Neural progenitor cell (in vitro differentiated cells): ENCODE results near the gene PRUNE1.

Experiments used
- EZH2 ChIP-seq: fragments of 200-600 bp; sonication (generic); IDR thresholded peaks from 2 replicates; pipeline ENCODE4 v1.6.1; 2017; ENCODE audit warnings: antibody characterized with exemption, mild to moderate bottlenecking, moderate library complexity
- EZH2phosphoT487 ChIP-seq: fragments of 200-600 bp; sonication (generic); IDR thresholded peaks from 2 replicates; pipeline ENCODE4 v1.6.1; 2017; ENCODE audit warnings: antibody characterized with exemption
- TF ChIP-seq, protein P1 (sequence below): fragments of 200-600 bp; sonication (generic); IDR thresholded peaks from 2 replicates; pipeline ENCODE4 v1.5.1; 2017; ENCODE audit warnings: antibody characterized with exemption, mild to moderate bottlenecking

DNA sequence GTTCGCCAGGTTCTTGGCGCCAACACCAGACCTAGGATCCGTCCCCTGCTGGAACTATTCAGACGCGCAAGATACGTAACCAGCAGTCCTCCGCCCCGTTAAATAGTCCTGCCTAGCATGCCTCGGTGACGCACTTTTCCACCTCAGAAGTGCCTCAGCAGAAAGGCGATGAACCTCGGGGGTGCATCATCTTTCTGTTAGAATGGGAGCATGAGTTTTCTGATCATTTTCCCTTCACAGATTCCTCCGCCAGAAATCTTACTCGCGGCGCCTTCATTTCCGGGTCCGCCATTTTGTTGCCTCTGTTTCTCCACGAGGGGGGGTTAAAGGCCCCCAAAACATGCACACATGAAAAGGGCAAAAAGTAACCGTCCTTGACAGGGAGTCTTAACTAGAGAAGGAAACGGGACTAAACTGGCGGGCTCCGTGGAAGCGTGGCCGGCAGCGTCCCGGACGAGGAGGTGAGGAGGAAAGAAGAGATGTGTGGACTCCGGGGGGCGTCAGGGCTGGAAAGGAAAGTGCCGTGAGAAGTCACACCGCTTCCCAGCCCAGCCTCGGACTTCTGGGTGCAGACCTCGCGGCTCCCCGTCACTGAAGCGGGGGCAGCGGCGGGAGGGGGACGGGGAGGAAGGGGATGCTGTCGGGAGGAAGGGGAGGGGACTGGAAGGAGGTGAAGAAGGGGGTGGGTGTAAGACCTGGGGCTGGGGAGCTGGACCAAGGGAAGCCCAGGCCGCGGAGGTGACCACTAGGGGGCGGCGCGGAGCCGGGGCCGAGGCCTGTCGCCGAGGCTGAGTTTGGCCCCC, 62.4 kb downstream of the PRUNE1 start, which contains the start of gene GABPB2:
- TF ChIP-seq, protein P1, sequence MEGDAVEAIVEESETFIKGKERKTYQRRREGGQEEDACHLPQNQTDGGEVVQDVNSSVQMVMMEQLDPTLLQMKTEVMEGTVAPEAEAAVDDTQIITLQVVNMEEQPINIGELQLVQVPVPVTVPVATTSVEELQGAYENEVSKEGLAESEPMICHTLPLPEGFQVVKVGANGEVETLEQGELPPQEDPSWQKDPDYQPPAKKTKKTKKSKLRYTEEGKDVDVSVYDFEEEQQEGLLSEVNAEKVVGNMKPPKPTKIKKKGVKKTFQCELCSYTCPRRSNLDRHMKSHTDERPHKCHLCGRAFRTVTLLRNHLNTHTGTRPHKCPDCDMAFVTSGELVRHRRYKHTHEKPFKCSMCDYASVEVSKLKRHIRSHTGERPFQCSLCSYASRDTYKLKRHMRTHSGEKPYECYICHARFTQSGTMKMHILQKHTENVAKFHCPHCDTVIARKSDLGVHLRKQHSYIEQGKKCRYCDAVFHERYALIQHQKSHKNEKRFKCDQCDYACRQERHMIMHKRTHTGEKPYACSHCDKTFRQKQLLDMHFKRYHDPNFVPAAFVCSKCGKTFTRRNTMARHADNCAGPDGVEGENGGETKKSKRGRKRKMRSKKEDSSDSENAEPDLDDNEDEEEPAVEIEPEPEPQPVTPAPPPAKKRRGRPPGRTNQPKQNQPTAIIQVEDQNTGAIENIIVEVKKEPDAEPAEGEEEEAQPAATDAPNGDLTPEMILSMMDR: peak; percentile 81
- no peak for TF ChIP-seq EZH2phosphoT487
- peak; percentile 21 for TF ChIP-seq EZH2
